SW480 (cell line): ENCODE measurements around the gene REM2.
"Not testable (repeated sequence)": the region's sequence is repeated elsewhere in the genome, so short reads cannot be mapped to it uniquely, and the experiment has no call there.

Source experiments
- DNase-seq: peaks from one replicate; pipeline ENCODE4 v3.0.0-alpha.2; 2016; ENCODE audit warnings: low spot score

REM2 gene

GRCh38 chr14:22898302-22899090 lies 15.5 kb downstream of the REM2 start:
- no peak for DNase-seq

GRCh38 chr14:22900081-22900799 lies 17.2 kb downstream of the REM2 start:
- DNase-seq = peak; percentile 58

- DNase-seq = no peak
Measured at GRCh38 chr14:22901799-22902198, 18.8 kb downstream of the REM2 start.

GRCh38 chr14:22903742-22904087 lies 20.7 kb downstream of the REM2 start:
- no peak for DNase-seq

- no peak for DNase-seq
Measured at GRCh38 chr14:22905627-22906026, 22.6 kb downstream of the REM2 start.

GRCh38 chr14:22906073-22906472 lies 23.1 kb downstream of the REM2 start:
- DNase-seq = no peak

GRCh38 chr14:22907429-22907828 lies 24.4 kb downstream of the REM2 start:
- DNase-seq = no peak

GRCh38 chr14:22908601-22909000 lies 25.6 kb downstream of the REM2 start:
- no peak for DNase-seq

GRCh38 chr14:22910916-22911315 lies 27.9 kb downstream of the REM2 start:
- no peak for DNase-seq

GRCh38 chr14:22914836-22915235 lies 31.8 kb downstream of the REM2 start:
- DNase-seq = not testable (repeated sequence)

- no peak for DNase-seq
Measured at GRCh38 chr14:22915886-22916521, 33.0 kb downstream of the REM2 start.

GRCh38 chr14:22918804-22919600 lies 36.0 kb downstream of the REM2 start, which contains the start of gene RBM23:
Gene RBM23 (minus strand): TSS chr14:22919149.
- peak; percentile 99 for DNase-seq

GRCh38 chr14:22919601-22919921 lies 36.5 kb downstream of the REM2 start:
- DNase-seq = no peak

- DNase-seq = no peak
Measured at GRCh38 chr14:22920697-22921096, 37.7 kb downstream of the REM2 start.

- no peak for DNase-seq
Measured at GRCh38 chr14:22922294-22922693, 39.3 kb downstream of the REM2 start.

GRCh38 chr14:22923746-22924145 lies 40.7 kb downstream of the REM2 start:
- no peak for DNase-seq

GRCh38 chr14:22925513-22925912 lies 42.5 kb downstream of the REM2 start:
- no peak for DNase-seq

- DNase-seq = peak; percentile 71
Measured at GRCh38 chr14:22926316-22926715, 43.3 kb downstream of the REM2 start.

- DNase-seq = no peak
Measured at GRCh38 chr14:22928237-22929103, 45.4 kb downstream of the REM2 start.

- peak; percentile 99 for DNase-seq
Measured at GRCh38 chr14:22929104-22929960, 46.3 kb downstream of the REM2 start, which contains the start of gene PRMT5. Gene PRMT5 (minus strand): TSS chr14:22929376. CDS start chr14:22929361, 15 bp downstream.
